Measurements from ENCODE around the gene FAM193B. TPM values are rescaled to one million over a fixed set of nuclear protein-coding genes. Genes with fewer than 3 reads are reported as not detected.

FAM193B gene
- total and polyA plus RNA-seq, 9 of the 15 experiments (the other 6 are each of a cell fraction or from before 2014, with no cell fraction given) = 4.4 to 76.4 (median 37.3) TPM

DNA sequence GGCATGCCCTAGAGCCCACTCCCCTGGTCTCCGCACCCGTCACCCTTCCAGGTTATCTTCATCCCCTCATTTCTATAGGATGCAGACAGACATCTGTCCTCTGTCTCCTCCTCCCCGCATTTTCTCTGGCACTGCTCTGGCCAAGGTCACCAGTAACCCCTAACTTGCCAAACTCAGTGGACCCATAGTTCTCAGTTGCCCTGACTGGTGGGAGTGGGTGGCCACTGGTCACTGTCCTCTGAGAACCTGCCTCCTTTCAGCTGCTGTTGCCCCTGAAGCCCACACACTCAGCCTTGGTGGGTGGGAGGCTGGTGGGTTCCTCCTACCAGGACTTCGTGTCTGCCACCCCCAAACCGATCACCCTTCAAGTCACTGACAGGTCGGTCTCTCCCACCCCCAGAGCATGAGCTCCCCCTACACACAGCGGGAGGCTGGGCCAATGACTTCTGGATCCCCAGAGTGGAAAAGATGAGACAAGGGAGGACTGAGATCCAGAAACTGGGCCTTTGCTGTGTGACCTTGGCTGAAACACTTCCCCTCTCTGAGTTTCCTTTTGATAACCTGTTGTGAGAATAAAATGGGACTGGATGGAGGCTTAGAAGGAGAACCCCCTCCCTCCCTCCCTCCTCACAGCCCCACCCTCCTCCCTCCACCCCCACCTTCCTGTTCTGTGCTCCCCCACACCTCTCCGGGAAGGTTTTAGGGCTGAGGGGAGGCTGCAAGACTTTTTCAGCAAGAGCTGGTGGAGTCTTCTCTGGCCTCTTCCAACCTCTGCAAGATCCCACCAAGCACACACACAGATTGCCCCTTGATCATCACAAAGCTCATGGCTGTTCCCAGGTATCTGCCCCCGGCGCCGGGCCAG lies 78.6 kb downstream of the FAM193B start (continued):
- TF ChIP-seq, protein P1, sequence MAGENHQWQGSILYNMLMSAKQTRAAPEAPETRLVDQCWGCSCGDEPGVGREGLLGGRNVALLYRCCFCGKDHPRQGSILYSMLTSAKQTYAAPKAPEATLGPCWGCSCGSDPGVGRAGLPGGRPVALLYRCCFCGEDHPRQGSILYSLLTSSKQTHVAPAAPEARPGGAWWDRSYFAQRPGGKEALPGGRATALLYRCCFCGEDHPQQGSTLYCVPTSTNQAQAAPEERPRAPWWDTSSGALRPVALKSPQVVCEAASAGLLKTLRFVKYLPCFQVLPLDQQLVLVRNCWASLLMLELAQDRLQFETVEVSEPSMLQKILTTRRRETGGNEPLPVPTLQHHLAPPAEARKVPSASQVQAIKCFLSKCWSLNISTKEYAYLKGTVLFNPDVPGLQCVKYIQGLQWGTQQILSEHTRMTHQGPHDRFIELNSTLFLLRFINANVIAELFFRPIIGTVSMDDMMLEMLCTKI (IDR thresholded peaks at IDR 0.05; ENCODE audit: partially characterized antibody) = no peak

DNA sequence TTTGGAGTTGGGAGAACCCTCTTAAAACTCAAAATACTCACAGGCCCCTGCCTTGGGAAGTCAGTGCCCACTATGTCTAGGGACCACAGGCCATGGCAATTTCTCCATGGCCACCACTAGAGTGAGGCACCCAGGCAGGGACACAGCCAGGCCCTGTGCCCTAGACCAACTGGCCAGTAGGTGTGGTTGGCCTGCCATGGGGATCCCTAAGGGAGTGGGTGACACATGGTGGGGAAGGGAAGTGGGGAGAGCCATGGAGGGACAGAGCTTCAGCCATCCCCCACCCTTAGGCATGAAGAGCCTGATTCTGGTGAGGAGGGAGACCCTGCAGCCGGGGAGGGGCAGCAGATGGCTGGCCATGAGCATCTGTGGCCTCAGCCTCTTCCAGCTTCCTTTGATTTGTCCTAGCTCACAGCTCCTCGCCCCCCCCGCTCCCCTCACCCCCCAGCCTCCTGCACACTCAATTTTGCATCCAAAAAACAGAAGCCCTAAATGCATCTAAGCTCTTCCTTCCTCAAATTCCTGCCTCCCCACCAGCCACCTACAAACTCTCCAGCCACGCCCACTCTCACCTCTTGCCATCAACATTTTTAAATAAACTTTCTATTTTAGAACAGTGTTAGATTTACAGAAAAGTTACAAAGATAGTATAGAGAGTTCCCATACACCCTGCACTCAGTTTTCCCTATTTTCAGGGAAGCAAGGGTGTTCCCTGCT lies 79.4 kb downstream of the FAM193B start:
- POLR2A ChIA-PET = interaction anchor here (0.6 to 1.7 kb wide), 5 partner anchors 15 to 119 kb away, joined by 3 to 10 read pairs (median 3); no protein-coding TSS in a partner anchor
- FAIRE-seq = no peak

More for the DNA sequence above, 79.4 kb downstream of the FAM193B start:
- no peaks in the 10 kb centered on the region for H3K9me1 ChIP-seq (ENCODE audit: control insufficient read depth, insufficient read depth, low read length)
- H3K79me2 ChIP-seq (ENCODE audit: control insufficient read depth, insufficient read depth, low read length) = peaks cover 29% of the 10 kb centered on the region
- WGBS (ENCODE audit: insufficient coverage, low coverage, missing lambda C conversion rate) = 56% methylated on average over 2 of the region's 4 CpGs
- H3K36me3 ChIP-seq (ENCODE audit: control insufficient read depth, insufficient read depth, low read length) = peaks cover 20% of the 10 kb centered on the region; the same call in 2 of the 3 replicates
- TF ChIP-seq POLR2AphosphoS2 (IDR thresholded peaks at IDR 0.05; ENCODE audit: low read length) = no peak
- TF ChIP-seq, protein P2, sequence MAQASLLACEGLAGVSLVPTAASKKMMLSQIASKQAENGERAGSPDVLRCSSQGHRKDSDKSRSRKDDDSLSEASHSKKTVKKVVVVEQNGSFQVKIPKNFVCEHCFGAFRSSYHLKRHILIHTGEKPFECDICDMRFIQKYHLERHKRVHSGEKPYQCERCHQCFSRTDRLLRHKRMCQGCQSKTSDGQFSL (CRISPR knock-in tag; IDR thresholded peaks at IDR 0.05) = no peak; the same call in 1 of the 2 replicates
- TF ChIP-seq, protein P2 (tag; IDR thresholded peaks at IDR 0.05) = 0 out of 4 replicates have a peak, but pooled peaks of 1 of the 2 experiments have one; percentile 3
- no peak for DNase-seq (ENCODE audit: extremely low read depth in 1 of 4, low spot score in 3 of 4)
- peak overlapping the region; percentile 19; the same call in 1 of the 3 replicates for H3K27ac ChIP-seq (ENCODE audit: extremely low read depth, low read depth, low read length)
- no peaks in the 10 kb centered on the region for H3K27me3 ChIP-seq (ENCODE audit: control insufficient read depth in 2 of 2, insufficient read depth in 2 of 2, low read length in 2 of 2)
- ATAC-seq = no peak
- intact Hi-C loops (cut with micrococcal nuclease) (no loop called here), in situ Hi-C loops (cut with MboI) (no loop called here)
- H3K4me1 ChIP-seq (replicated peaks in 1 of 2; ENCODE audit: control insufficient read depth in 2 of 2, insufficient read depth in 2 of 2, low read length in 2 of 2) = peaks cover 35 to 67% of the 10 kb centered on the region in 2 experiments
- no peaks in the 10 kb centered on the region; the same call in 1 of the 2 replicates for H4K20me1 ChIP-seq (replicated peaks; ENCODE audit: control insufficient read depth, insufficient read depth, low read length)
- no TSS peak for BruUV-seq (replicated peaks)
- CTCF ChIA-PET (ENCODE audit: low intra/inter-chr PET ratio) = interaction anchor here (0.7 kb wide), 1 partner anchor 115 kb away, joined by 3 read pairs; no protein-coding TSS in a partner anchor
- peak overlapping the region in 1 of 2 experiments; percentile 76; a peak in 1 of 4 replicates for H3K9ac ChIP-seq (ENCODE audit: insufficient read depth in 1 of 2, low read depth in 2 of 2, low read length in 2 of 2)
- H3K4me2 ChIP-seq (ENCODE audit: insufficient read depth, low read length) = no peak overlapping the region
- H2AFZ ChIP-seq (ENCODE audit: low read depth, low read length) = no peak overlapping the region
- H3K4me3 ChIP-seq = no peak overlapping the region
- H3K9me3 ChIP-seq (replicated peaks; ENCODE audit: control insufficient read depth, insufficient read depth, low read depth, low read length) = no peaks in the 10 kb centered on the region

Measured in K562 (cell line).